HepG2 (cell line): ENCODE measurements around the gene COBLL1. TPM values are rescaled to one million over a fixed set of nuclear protein-coding genes. Genes with fewer than 3 reads are reported as not detected.

Experiments
- ATF7 ChIP-seq, 2 experiments: fragments of 450-650 bp in 1 of 2; sonication (generic) in 1 of 2; formaldehyde crosslinking in 1 of 2; IDR thresholded peaks; 2 replicates each; pipeline versions ENCODE4 v1.4.0 to v1.6.1; 2016 to 2020; ENCODE audit warnings: antibody characterized with exemption in 1 of 2, mild to moderate bottlenecking in 1 of 2, missing genetic modification reagents in 1 of 2
- CAMTA2 ChIP-seq: sonication (generic); formaldehyde crosslinking; IDR thresholded peaks from 2 replicates; pipeline ENCODE4 v1.4.0; 2020; ENCODE audit warnings: mild to moderate bottlenecking, missing genetic modification reagents, borderline replicate concordance
- CCDC6 ChIP-seq: sonication (generic); formaldehyde crosslinking; IDR thresholded peaks from 2 replicates; pipeline ENCODE4 v1.8.1; 2022; ENCODE audit warnings: mild to moderate bottlenecking, missing genetic modification reagents, moderate library complexity
- CHCHD3 ChIP-seq: sonication (generic); formaldehyde crosslinking; IDR thresholded peaks from 2 replicates; pipeline ENCODE4 v1.8.0; 2022; ENCODE audit warnings: mild to moderate bottlenecking, missing genetic modification reagents, moderate library complexity
- KDM5A ChIP-seq: fragments of 200-600 bp; sonication (generic); IDR thresholded peaks from 2 replicates; pipeline ENCODE4 v1.7.0; 2018; ENCODE audit warnings: antibody characterized with exemption, mild to moderate bottlenecking, low read length, borderline replicate concordance
- KDM6A ChIP-seq: IDR thresholded peaks from 2 replicates; pipeline ENCODE4 v1.6.1; 2016; ENCODE audit warnings: low read depth
- NFKBIZ ChIP-seq: IDR thresholded peaks from 2 replicates; pipeline ENCODE4 v1.6.1; 2018; ENCODE audit warnings: missing genetic modification reagents, missing compliant biosample characterization
- ZNF160 ChIP-seq: sonication (generic); formaldehyde crosslinking; IDR thresholded peaks from 2 replicates; pipeline ENCODE4 v1.8.0; 2022; ENCODE audit warnings: mild to moderate bottlenecking, inconsistent platforms, missing genetic modification reagents
- ZNF20 ChIP-seq: sonication (generic); formaldehyde crosslinking; IDR thresholded peaks from 2 replicates; pipeline ENCODE4 v1.4.0; 2020; ENCODE audit warnings: mild to moderate bottlenecking, moderate library complexity, missing genetic modification reagents
- ZNF709 ChIP-seq: sonication (generic); formaldehyde crosslinking; IDR thresholded peaks from 2 replicates; pipeline ENCODE4 v1.5.0; 2020; ENCODE audit warnings: mild to moderate bottlenecking, missing genetic modification reagents
- ZNF749 ChIP-seq: sonication (generic); formaldehyde crosslinking; IDR thresholded peaks from 2 replicates; pipeline ENCODE4 v1.8.0; 2022; ENCODE audit warnings: mild to moderate bottlenecking, missing genetic modification reagents, moderate library complexity, borderline replicate concordance
- ZNF773 ChIP-seq: sonication (generic); formaldehyde crosslinking; IDR thresholded peaks from 2 replicates; pipeline ENCODE4 v1.4.0; 2020; ENCODE audit warnings: missing genetic modification reagents, borderline replicate concordance
- ZSCAN25 ChIP-seq: sonication (generic); formaldehyde crosslinking; IDR thresholded peaks from 2 replicates; pipeline ENCODE4 v1.8.0; 2022; ENCODE audit warnings: mild to moderate bottlenecking, missing genetic modification reagents
- polyA plus RNA-seq, 8 experiments: library from polyadenylated mRNA; depleted of rRNA in 3 of 8; stranded (reverse) in 7 of 8; unstranded in 1 of 8; fragments of >200 nt; fragmentation: Illumina TruSeq in 4 of 8; extraction: Trizol in 4 of 8; gene quantifications; 2 replicates each; pipeline versions ENCODE4 v1.2.1 to v1.2.3, GENCODE V29; 2011 to 2016; ENCODE audit warnings: low read depth in 4 of 8, missing spikeins in 1 of 8, mixed read lengths in 1 of 8; ENCODE audit not compliant: insufficient read depth in 1 of 8
- total RNA-seq, 5 experiments: library from RNA; depleted of rRNA; stranded (reverse); fragments of >200 nt; fragmentation: Illumina TruSeq; extraction: Trizol; gene quantifications; 2 replicates each; pipeline ENCODE4 v1.2.3, GENCODE V29; 2016; ENCODE audit warnings: low read depth in 1 of 5
- TF ChIP-seq, protein P1 (sequence below): sonication (generic); formaldehyde crosslinking; IDR thresholded peaks from 2 replicates; pipeline ENCODE4 v1.5.0; 2020; ENCODE audit warnings: missing genetic modification reagents
- TF ChIP-seq, protein P2 (sequence below): sonication (generic); formaldehyde crosslinking; IDR thresholded peaks from 2 replicates; pipeline ENCODE4 v1.4.0; 2020; ENCODE audit warnings: missing genetic modification reagents
- TF ChIP-seq, protein P3 (sequence below): sonication (generic); formaldehyde crosslinking; IDR thresholded peaks from 2 replicates; pipeline ENCODE4 v1.4.0; 2020; ENCODE audit warnings: mild to moderate bottlenecking, missing genetic modification reagents
- TF ChIP-seq, protein P4 (sequence below): sonication (generic); formaldehyde crosslinking; IDR thresholded peaks from 2 replicates; pipeline ENCODE4 v1.9.0; 2021; ENCODE audit warnings: missing genetic modification reagents, mild to moderate bottlenecking, borderline replicate concordance
- TF ChIP-seq, protein P5 (sequence below): conservative IDR thresholded peaks from 2 replicates; pipeline ENCODE4 v1.6.1; 2018; ENCODE audit warnings: missing genetic modification reagents

Gene COBLL1
- total and polyA plus RNA-seq, 2 of the 13 experiments (the other 11 are each of a cell fraction or from before 2014, with no cell fraction given): 32.6 to 86.8 TPM

DNA sequence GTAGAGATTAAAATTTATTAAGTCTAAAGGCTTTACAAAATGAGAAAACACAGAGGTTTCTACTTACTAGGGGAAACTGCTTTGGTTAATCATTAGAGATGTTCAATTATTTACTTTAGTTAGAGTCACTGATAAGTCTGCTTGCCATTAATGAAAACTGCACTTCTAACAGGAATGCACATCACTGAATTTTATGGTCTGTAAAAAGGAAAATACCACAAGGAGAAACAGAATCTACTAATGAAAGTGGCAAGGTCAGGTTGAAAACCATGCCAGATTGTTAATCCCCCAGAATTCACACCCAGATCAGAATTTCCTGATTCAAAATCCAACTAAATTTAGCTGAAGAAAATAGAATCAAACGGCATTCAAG, 129.9 kb downstream of the COBLL1 start (continued):
- TF ChIP-seq, protein P1, sequence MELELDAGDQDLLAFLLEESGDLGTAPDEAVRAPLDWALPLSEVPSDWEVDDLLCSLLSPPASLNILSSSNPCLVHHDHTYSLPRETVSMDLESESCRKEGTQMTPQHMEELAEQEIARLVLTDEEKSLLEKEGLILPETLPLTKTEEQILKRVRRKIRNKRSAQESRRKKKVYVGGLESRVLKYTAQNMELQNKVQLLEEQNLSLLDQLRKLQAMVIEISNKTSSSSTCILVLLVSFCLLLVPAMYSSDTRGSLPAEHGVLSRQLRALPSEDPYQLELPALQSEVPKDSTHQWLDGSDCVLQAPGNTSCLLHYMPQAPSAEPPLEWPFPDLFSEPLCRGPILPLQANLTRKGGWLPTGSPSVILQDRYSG (CRISPR knock-in tag): no peak
- TF ChIP-seq KDM6A (CRISPR knock-in tag) (peak; percentile 65), ZNF749 (CRISPR knock-in tag) (no peak), ZNF160 (CRISPR knock-in tag) (no peak), KDM5A (0 out of 2 replicates have a peak, but pooled peaks have one; percentile 1), ZNF773 (CRISPR knock-in tag) (no peak), ZNF709 (CRISPR knock-in tag) (no peak), ATF7 (IDR thresholded peaks at IDR 0.05) (no peak), ATF7 (CRISPR knock-in tag; IDR thresholded peaks at IDR 0.05) (no peak), ZSCAN25 (no peak), CCDC6 (CRISPR knock-in tag) (no peak), CHCHD3 (CRISPR knock-in tag) (no peak), CAMTA2 (CRISPR knock-in tag) (no peak), ZNF20 (CRISPR knock-in tag) (no peak), NFKBIZ (CRISPR knock-in tag) (no peak)
- TF ChIP-seq, protein P2, sequence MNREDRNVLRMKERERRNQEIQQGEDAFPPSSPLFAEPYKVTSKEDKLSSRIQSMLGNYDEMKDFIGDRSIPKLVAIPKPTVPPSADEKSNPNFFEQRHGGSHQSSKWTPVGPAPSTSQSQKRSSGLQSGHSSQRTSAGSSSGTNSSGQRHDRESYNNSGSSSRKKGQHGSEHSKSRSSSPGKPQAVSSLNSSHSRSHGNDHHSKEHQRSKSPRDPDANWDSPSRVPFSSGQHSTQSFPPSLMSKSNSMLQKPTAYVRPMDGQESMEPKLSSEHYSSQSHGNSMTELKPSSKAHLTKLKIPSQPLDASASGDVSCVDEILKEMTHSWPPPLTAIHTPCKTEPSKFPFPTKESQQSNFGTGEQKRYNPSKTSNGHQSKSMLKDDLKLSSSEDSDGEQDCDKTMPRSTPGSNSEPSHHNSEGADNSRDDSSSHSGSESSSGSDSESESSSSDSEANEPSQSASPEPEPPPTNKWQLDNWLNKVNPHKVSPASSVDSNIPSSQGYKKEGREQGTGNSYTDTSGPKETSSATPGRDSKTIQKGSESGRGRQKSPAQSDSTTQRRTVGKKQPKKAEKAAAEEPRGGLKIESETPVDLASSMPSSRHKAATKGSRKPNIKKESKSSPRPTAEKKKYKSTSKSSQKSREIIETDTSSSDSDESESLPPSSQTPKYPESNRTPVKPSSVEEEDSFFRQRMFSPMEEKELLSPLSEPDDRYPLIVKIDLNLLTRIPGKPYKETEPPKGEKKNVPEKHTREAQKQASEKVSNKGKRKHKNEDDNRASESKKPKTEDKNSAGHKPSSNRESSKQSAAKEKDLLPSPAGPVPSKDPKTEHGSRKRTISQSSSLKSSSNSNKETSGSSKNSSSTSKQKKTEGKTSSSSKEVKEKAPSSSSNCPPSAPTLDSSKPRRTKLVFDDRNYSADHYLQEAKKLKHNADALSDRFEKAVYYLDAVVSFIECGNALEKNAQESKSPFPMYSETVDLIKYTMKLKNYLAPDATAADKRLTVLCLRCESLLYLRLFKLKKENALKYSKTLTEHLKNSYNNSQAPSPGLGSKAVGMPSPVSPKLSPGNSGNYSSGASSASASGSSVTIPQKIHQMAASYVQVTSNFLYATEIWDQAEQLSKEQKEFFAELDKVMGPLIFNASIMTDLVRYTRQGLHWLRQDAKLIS (CRISPR knock-in tag): no peak
- TF ChIP-seq, protein P3, sequence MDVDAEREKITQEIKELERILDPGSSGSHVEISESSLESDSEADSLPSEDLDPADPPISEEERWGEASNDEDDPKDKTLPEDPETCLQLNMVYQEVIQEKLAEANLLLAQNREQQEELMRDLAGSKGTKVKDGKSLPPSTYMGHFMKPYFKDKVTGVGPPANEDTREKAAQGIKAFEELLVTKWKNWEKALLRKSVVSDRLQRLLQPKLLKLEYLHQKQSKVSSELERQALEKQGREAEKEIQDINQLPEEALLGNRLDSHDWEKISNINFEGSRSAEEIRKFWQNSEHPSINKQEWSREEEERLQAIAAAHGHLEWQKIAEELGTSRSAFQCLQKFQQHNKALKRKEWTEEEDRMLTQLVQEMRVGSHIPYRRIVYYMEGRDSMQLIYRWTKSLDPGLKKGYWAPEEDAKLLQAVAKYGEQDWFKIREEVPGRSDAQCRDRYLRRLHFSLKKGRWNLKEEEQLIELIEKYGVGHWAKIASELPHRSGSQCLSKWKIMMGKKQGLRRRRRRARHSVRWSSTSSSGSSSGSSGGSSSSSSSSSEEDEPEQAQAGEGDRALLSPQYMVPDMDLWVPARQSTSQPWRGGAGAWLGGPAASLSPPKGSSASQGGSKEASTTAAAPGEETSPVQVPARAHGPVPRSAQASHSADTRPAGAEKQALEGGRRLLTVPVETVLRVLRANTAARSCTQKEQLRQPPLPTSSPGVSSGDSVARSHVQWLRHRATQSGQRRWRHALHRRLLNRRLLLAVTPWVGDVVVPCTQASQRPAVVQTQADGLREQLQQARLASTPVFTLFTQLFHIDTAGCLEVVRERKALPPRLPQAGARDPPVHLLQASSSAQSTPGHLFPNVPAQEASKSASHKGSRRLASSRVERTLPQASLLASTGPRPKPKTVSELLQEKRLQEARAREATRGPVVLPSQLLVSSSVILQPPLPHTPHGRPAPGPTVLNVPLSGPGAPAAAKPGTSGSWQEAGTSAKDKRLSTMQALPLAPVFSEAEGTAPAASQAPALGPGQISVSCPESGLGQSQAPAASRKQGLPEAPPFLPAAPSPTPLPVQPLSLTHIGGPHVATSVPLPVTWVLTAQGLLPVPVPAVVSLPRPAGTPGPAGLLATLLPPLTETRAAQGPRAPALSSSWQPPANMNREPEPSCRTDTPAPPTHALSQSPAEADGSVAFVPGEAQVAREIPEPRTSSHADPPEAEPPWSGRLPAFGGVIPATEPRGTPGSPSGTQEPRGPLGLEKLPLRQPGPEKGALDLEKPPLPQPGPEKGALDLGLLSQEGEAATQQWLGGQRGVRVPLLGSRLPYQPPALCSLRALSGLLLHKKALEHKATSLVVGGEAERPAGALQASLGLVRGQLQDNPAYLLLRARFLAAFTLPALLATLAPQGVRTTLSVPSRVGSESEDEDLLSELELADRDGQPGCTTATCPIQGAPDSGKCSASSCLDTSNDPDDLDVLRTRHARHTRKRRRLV (CRISPR knock-in tag): no peak
- TF ChIP-seq, protein P4, sequence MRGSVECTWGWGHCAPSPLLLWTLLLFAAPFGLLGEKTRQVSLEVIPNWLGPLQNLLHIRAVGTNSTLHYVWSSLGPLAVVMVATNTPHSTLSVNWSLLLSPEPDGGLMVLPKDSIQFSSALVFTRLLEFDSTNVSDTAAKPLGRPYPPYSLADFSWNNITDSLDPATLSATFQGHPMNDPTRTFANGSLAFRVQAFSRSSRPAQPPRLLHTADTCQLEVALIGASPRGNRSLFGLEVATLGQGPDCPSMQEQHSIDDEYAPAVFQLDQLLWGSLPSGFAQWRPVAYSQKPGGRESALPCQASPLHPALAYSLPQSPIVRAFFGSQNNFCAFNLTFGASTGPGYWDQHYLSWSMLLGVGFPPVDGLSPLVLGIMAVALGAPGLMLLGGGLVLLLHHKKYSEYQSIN (CRISPR knock-in tag): no peak
- TF ChIP-seq, protein P5, sequence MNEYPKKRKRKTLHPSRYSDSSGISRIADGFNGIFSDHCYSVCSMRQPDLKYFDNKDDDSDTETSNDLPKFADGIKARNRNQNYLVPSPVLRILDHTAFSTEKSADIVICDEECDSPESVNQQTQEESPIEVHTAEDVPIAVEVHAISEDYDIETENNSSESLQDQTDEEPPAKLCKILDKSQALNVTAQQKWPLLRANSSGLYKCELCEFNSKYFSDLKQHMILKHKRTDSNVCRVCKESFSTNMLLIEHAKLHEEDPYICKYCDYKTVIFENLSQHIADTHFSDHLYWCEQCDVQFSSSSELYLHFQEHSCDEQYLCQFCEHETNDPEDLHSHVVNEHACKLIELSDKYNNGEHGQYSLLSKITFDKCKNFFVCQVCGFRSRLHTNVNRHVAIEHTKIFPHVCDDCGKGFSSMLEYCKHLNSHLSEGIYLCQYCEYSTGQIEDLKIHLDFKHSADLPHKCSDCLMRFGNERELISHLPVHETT (CRISPR knock-in tag): no peak
